Esophagus squamous epithelium (tissue), 4 donors: ENCODE measurements around the gene CLDN4.

Experiments used
- POLR2A ChIP-seq, 4 donors: fragments of 450-650 bp; IDR thresholded peaks; one replicate each; pipeline ENCODE4 v1.6.1; 2017; ENCODE audit warnings: antibody characterized with exemption in 4 of 4, mild to moderate bottlenecking in 4 of 4, moderate library complexity in 3 of 4
- TF ChIP-seq, protein P1 (sequence below), 6 experiments: fragments of 450-650 bp in 4 of 6; fragments of 200-600 bp in 2 of 6; sonication (generic) in 2 of 6; IDR thresholded peaks; one replicate each; pipeline ENCODE4 v1.5.1; 2016 to 2019; ENCODE audit warnings: antibody characterized with exemption in 6 of 6, mild to moderate bottlenecking in 4 of 6, moderate library complexity in 4 of 6

DNA sequence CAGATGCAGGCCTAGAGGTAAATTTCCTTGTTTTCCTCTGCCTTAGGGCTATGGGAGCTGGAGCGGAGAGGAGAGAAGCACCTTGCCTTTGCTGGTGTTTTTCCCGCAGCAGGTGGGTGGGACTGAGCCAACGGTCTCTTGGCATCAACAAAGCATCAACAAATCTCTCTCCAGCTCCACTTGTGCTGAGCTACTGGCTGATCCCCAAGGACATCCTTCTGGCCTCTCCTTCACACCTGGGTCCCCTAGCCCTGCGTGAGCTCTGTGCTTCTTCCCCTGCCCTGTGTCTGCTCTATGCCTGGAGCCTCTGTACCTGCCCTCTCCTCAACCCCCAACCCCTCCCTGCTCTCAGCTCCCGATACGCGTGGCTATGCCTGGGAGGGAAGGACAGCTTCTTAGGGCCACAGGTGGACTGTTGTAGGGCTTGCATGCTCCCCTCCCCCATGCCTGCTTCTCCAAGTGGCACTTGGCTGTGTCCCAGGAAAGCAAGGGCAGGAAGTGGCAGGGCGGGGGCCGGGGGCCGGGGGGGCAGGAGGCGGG, 3.2 kb upstream of the CLDN4 start:
- TF ChIP-seq, protein P1, sequence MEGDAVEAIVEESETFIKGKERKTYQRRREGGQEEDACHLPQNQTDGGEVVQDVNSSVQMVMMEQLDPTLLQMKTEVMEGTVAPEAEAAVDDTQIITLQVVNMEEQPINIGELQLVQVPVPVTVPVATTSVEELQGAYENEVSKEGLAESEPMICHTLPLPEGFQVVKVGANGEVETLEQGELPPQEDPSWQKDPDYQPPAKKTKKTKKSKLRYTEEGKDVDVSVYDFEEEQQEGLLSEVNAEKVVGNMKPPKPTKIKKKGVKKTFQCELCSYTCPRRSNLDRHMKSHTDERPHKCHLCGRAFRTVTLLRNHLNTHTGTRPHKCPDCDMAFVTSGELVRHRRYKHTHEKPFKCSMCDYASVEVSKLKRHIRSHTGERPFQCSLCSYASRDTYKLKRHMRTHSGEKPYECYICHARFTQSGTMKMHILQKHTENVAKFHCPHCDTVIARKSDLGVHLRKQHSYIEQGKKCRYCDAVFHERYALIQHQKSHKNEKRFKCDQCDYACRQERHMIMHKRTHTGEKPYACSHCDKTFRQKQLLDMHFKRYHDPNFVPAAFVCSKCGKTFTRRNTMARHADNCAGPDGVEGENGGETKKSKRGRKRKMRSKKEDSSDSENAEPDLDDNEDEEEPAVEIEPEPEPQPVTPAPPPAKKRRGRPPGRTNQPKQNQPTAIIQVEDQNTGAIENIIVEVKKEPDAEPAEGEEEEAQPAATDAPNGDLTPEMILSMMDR (IDR thresholded peaks at IDR 0.05), result no peak
- no peak for TF ChIP-seq POLR2A (IDR thresholded peaks at IDR 0.05)
